Neuronal stem cell (in vitro differentiated cells): ENCODE results near the gene CFAP57.

ENCODE experiments used
- DNase-seq: peaks from one replicate; pipeline ENCODE4 v3.0.0-alpha.2; 2013; ENCODE audit warnings: low spot score
- H2AFZ ChIP-seq: one replicate; pipeline ENCODE4 v1.6.1; 2013; ENCODE audit warnings: mild to moderate bottlenecking, low read length, inconsistent platforms
- H2AK5ac ChIP-seq: 2 replicates; pipeline ENCODE4 v1.6.1; 2013; ENCODE audit warnings: low read depth, mild to moderate bottlenecking, inconsistent platforms, low read length, moderate library complexity, mixed read lengths
- H2BK120ac ChIP-seq: 2 replicates; pipeline ENCODE4 v1.6.1; 2013; ENCODE audit warnings: low read depth, mild to moderate bottlenecking, inconsistent platforms, low read length, moderate library complexity, mixed read lengths
- H2BK12ac ChIP-seq: one replicate; pipeline ENCODE4 v1.6.1; 2013; ENCODE audit warnings: low read length, inconsistent platforms
- H2BK15ac ChIP-seq: 2 replicates; pipeline ENCODE4 v1.6.1; 2013; ENCODE audit warnings: mild to moderate bottlenecking, low read length, inconsistent platforms, mixed read lengths
- H2BK5ac ChIP-seq: one replicate; pipeline ENCODE4 v1.6.1; 2013; ENCODE audit warnings: inconsistent platforms, mild to moderate bottlenecking, low read length, moderate library complexity
- H3K14ac ChIP-seq: one replicate; pipeline ENCODE4 v1.6.1; 2013; ENCODE audit warnings: low read length, inconsistent platforms
- H3K18ac ChIP-seq: 2 replicates; pipeline ENCODE4 v1.6.1; 2013; ENCODE audit warnings: low read length, inconsistent platforms
- H3K23ac ChIP-seq: 2 replicates; pipeline ENCODE4 v1.6.1; 2013; ENCODE audit warnings: low read depth, mild to moderate bottlenecking, mixed read lengths, low read length, inconsistent platforms; ENCODE audit not compliant: poor library complexity
- H3K27ac ChIP-seq: replicated peaks from 3 replicates; pipeline ENCODE4 v1.5.1; 2013; ENCODE audit warnings: low read length, inconsistent platforms
- H3K27me3 ChIP-seq, 3 experiments: 2 replicates each; pipeline ENCODE4 v1.6.1; 2013; ENCODE audit warnings: low read length in 3 of 3, mild to moderate bottlenecking in 2 of 3, inconsistent platforms in 1 of 3, low read depth in 1 of 3, mixed read lengths in 1 of 3, moderate library complexity in 1 of 3; ENCODE audit not compliant: control insufficient read depth in 3 of 3, insufficient read depth in 3 of 3
- H3K36me3 ChIP-seq, 2 donors: replicated peaks in 1 of 2; 2 replicates each; pipeline ENCODE4 v1.6.1; 2013; ENCODE audit warnings: low read length in 2 of 2; ENCODE audit not compliant: control insufficient read depth in 2 of 2, insufficient read depth in 2 of 2
- H3K4ac ChIP-seq: 2 replicates; pipeline ENCODE4 v1.6.1; 2013; ENCODE audit warnings: inconsistent platforms, mild to moderate bottlenecking, low read length, moderate library complexity
- H3K4me1 ChIP-seq, 2 donors: 1 replicate in 1 of 2; 2 replicates in 1 of 2; pipeline ENCODE4 v1.6.1; 2013; ENCODE audit warnings: low read length in 2 of 2, low read depth in 1 of 2; ENCODE audit not compliant: control insufficient read depth in 2 of 2, insufficient read depth in 1 of 2
- H3K4me2 ChIP-seq: one replicate; pipeline ENCODE4 v1.6.1; 2013; ENCODE audit warnings: mild to moderate bottlenecking, low read length, inconsistent platforms; ENCODE audit not compliant: insufficient read depth, poor library complexity, severe bottlenecking
- H3K4me3 ChIP-seq, 2 donors: 2 replicates each; pipeline ENCODE4 v1.5.1; 2013; ENCODE audit warnings: low read length in 2 of 2, mild to moderate bottlenecking in 2 of 2, inconsistent platforms in 1 of 2, moderate library complexity in 1 of 2
- H3K79me1 ChIP-seq: one replicate; pipeline ENCODE4 v1.6.1; 2013; ENCODE audit warnings: low read depth, mild to moderate bottlenecking, inconsistent platforms, low read length, moderate library complexity
- H3K9ac ChIP-seq: one replicate; pipeline ENCODE4 v1.6.1; 2013; ENCODE audit warnings: mild to moderate bottlenecking, low read depth, low read length, inconsistent platforms; ENCODE audit not compliant: poor library complexity
- H3K9me3 ChIP-seq, 2 donors: replicated peaks in 1 of 2; 2 replicates each; pipeline versions ENCODE3 to v1.6.1; 2013; ENCODE audit warnings: low read length in 2 of 2, mild to moderate bottlenecking in 2 of 2, inconsistent platforms in 1 of 2, low read depth in 1 of 2, mixed read lengths in 1 of 2, moderate library complexity in 1 of 2; ENCODE audit not compliant: control insufficient read depth in 2 of 2, insufficient read depth in 1 of 2
- H4K8ac ChIP-seq: one replicate; pipeline ENCODE4 v1.6.1; 2013; ENCODE audit warnings: low read depth, mild to moderate bottlenecking, inconsistent platforms, low read length, moderate library complexity
- H4K91ac ChIP-seq: one replicate; pipeline ENCODE4 v1.6.1; 2013; ENCODE audit warnings: low read length, low read depth, mild to moderate bottlenecking, inconsistent platforms; ENCODE audit not compliant: poor library complexity
- WGBS, 2 donors: extraction: QIAGEN DNeasy Blood & Tissue Kit; methylation state at CpG; one replicate each; pipeline ENCODE4 v1.1.7; 2013; ENCODE audit warnings: missing lambda C conversion rate in 2 of 2, mixed read lengths in 1 of 2; ENCODE audit not compliant: insufficient read length in 2 of 2, insufficient replicate concordance in 1 of 2; ENCODE audit errors: extremely low coverage in 2 of 2; 5-methylcytosine and 5-hydroxymethylcytosine counted together

The CFAP57 gene

DNA sequence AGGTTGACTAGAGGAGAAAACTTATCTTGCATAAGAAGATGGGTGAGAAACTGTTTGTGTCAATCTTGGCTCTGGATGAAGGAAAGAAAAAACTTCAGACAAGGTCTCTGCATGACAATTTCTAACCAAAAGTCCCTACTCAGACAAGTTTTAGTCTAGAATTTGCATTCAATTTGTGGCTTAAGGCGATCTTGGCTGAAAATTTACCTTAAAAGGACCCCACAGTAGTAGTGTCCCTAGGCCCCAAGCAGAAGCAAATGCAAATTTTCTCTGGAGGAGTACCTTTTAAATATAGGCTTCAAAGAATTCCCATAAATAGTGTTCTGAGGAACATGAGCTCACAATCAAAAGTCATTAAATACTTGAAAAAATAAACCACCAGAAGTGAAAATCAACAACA is 80.1 kb downstream of the CFAP57 start:
- H3K27ac ChIP-seq, result no peak overlapping the region
- WGBS, 2 donors, result no CpG with 5 or more reads among the region's 1 CpG
- no peak overlapping the region for H4K8ac ChIP-seq
- H3K9me3 ChIP-seq, result peaks cover under 1 to 3% of the 10 kb centered on the region in 2 donors
- no peak overlapping the region for H2AK5ac ChIP-seq
- H3K36me3 ChIP-seq, result no peaks in the 10 kb centered on the region
- no peak for DNase-seq
- H3K79me1 ChIP-seq, result no peaks in the 10 kb centered on the region
- H3K9ac ChIP-seq, result no peak overlapping the region
- no peak overlapping the region for H3K4ac ChIP-seq
- no peak overlapping the region for H4K91ac ChIP-seq
- no peak overlapping the region for H2BK120ac ChIP-seq
- H3K27me3 ChIP-seq, result peaks cover 0 to 16% (median 0%) of the 10 kb centered on the region in 3 experiments
- H2BK12ac ChIP-seq, result no peak overlapping the region
- H2AFZ ChIP-seq, result no peak overlapping the region
- no peak overlapping the region for H3K23ac ChIP-seq
- no peak overlapping the region for H2BK5ac ChIP-seq
- no peak overlapping the region for H3K14ac ChIP-seq
- no peak overlapping the region for H3K4me2 ChIP-seq
- H3K4me1 ChIP-seq, result no peaks in the 10 kb centered on the region
- no peak overlapping the region for H3K18ac ChIP-seq
- no peak overlapping the region for H2BK15ac ChIP-seq
- no peak overlapping the region for H3K4me3 ChIP-seq

DNA sequence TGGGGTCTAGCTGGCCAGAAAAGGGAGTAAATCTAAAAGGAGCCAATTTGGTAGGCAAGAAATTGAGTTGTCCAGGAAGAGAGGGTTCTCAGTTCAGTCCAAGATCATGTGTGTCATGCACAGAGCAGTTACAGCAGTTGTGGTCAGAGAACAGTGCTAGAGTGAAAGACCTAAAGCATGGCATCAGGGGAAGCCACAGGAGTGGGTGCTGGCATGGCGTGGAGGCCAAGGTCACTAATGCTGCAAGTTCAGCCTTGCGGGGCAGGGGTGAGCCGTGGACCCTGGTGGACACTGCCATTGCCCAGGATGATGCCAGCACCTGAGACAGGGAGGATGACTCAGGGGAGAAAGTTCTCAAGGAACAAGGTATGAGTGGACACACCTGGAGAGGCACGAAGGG is 81.0 kb downstream of the CFAP57 start:
- Histone ChIP-seq H2BK5ac (peak overlapping the region; percentile 59), H3K4me2 (no peak overlapping the region), H3K4ac (no peak overlapping the region), H3K18ac (no peak overlapping the region), H3K79me1 (no peaks in the 10 kb centered on the region), H3K9ac (no peak overlapping the region), H3K4me3 (peak overlapping the region in 1 of 2 donors; percentile 52), H4K91ac (no peak overlapping the region), H3K9me3 (peaks cover 0 to 2% of the 10 kb centered on the region in 2 donors), H2AFZ (no peak overlapping the region), H3K27me3 (peaks cover 0 to 16% (median 0%) of the 10 kb centered on the region in 3 experiments), H2BK15ac (no peak overlapping the region), H3K23ac (no peak overlapping the region), H2AK5ac (peak overlapping the region; percentile 9), H3K27ac (no peak overlapping the region), H2BK120ac (no peak overlapping the region), H3K36me3 (no peaks in the 10 kb centered on the region), H3K14ac (no peak overlapping the region), H4K8ac (no peak overlapping the region), H3K4me1 (no peaks in the 10 kb centered on the region), H2BK12ac (no peak overlapping the region)
- no CpG with 5 or more reads among the region's 4 CpGs for WGBS, 2 donors
- DNase-seq, result no peak

DNA sequence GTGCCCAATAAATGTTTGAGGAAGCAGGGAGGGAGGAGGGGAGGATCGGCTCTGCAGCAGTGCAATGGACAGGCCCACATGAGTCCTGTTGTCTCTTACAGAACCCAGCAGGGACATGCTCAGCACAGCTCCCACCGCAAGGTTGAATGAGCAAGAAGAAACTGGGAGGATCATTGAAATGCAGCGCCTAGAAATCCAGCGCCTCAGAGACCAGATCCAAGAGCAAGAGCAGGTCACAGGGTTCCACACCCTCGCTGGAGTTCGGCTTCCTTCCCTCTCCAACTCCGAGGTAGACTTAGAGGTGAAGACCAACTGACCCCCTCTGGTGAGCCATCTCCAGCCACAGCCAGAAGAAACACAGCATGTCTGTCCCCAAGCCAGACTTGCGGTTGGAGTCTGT is 81.7 kb downstream of the CFAP57 start:
- no peak overlapping the region for H3K27ac ChIP-seq
- no peak overlapping the region for H4K91ac ChIP-seq
- no peak overlapping the region for H3K23ac ChIP-seq
- DNase-seq, result no peak
- no peak overlapping the region for H3K4ac ChIP-seq
- H2BK120ac ChIP-seq, result no peak overlapping the region
- H2BK5ac ChIP-seq, result no peak overlapping the region
- H3K9ac ChIP-seq, result no peak overlapping the region
- no peak overlapping the region for H3K4me2 ChIP-seq
- H3K18ac ChIP-seq, result no peak overlapping the region
- H3K27me3 ChIP-seq, result peaks cover 0 to 16% (median 0%) of the 10 kb centered on the region in 3 experiments
- no peaks in the 10 kb centered on the region for H3K79me1 ChIP-seq
- no peaks in the 10 kb centered on the region for H3K4me1 ChIP-seq
- H3K36me3 ChIP-seq, result no peaks in the 10 kb centered on the region
- peaks cover 0 to 2% of the 10 kb centered on the region in 2 donors for H3K9me3 ChIP-seq
- H2BK15ac ChIP-seq, result no peak overlapping the region
- no peak overlapping the region for H3K14ac ChIP-seq
- H3K4me3 ChIP-seq, result no peak overlapping the region
- no peak overlapping the region for H2BK12ac ChIP-seq
- WGBS, 2 donors, result no CpG with 5 or more reads among the region's 8 CpGs
- H2AFZ ChIP-seq, result no peak overlapping the region
- no peak overlapping the region for H2AK5ac ChIP-seq
- H4K8ac ChIP-seq, result no peak overlapping the region

DNA sequence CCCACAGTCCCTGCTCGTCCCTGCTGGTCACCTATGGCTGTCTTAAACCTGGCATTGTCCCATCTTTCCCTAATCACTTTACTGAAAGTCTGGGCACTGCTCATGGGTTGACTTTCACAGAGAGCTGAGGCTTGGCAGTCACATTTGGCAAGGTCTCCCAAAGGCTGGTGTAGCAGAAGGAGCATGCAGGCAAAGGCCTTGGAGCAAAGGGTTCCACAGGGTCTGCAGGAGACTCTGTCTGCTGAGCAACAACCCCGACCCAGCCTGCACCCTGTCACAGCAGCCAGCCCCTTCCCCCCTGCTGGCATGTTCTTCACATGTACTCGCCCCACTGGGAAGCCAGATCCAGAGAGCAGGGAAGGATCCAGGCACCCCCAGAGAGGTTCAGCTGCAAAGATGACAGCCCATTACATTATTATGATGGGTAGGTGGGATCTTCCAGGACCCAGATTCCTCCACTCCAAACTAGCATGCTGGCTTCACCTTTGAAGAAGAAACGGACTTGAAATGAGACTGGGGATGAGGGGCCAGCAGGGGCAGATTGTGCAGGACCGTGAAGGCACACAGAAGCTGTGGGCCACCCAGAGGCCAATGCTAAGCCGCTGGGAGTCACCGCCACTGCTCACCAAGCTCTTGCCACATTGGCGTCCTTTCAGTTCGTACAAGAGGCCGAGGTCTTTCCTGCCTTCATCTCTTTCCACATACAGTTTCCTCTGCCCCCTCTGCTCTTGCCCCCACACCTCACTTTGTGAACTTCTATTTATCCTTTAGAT is 83.5 kb downstream of the CFAP57 start:
- Histone ChIP-seq H2AK5ac (peak overlapping the region; percentile 72), H3K23ac (peak overlapping the region; percentile 53)
- DNase-seq, result no peak

More for the DNA sequence above, 83.5 kb downstream of the CFAP57 start:
- Histone ChIP-seq H3K79me1 (no peaks in the 10 kb centered on the region), H2BK12ac (no peak overlapping the region), H2BK120ac (no peak overlapping the region), H3K18ac (no peak overlapping the region), H3K4me2 (no peak overlapping the region), H3K36me3 (no peaks in the 10 kb centered on the region), H3K27ac (no peak overlapping the region), H3K4me3 (no peak overlapping the region), H3K9ac (peak overlapping the region; percentile 3), H3K4me1 (no peaks in the 10 kb centered on the region), H3K4ac (no peak overlapping the region), H2BK15ac (no peak overlapping the region), H3K14ac (peak overlapping the region; percentile 21), H3K27me3 (peaks cover 0 to 16% (median 0%) of the 10 kb centered on the region in 3 experiments), H2AFZ (no peak overlapping the region), H2BK5ac (no peak overlapping the region), H3K9me3 (peaks cover 0 to under 1% of the 10 kb centered on the region in 2 donors), H4K8ac (no peak overlapping the region), H4K91ac (peak overlapping the region; percentile 64)
- WGBS, 2 donors, result no CpG with 5 or more reads among the region's 10 CpGs
